Epithelial cell of prostate (primary cell): ENCODE data around the gene SPATS2.

ENCODE experiments used
- DNase-seq: peaks from one replicate; pipeline ENCODE4 v3.0.0-alpha.2; 2011; ENCODE audit warnings: low read depth, low spot score
- H3K27ac ChIP-seq: fragments of 450-650 bp; 2 replicates; pipeline ENCODE4 v1.5.1; 2017; ENCODE audit warnings: mild to moderate bottlenecking

The SPATS2 gene

DNA sequence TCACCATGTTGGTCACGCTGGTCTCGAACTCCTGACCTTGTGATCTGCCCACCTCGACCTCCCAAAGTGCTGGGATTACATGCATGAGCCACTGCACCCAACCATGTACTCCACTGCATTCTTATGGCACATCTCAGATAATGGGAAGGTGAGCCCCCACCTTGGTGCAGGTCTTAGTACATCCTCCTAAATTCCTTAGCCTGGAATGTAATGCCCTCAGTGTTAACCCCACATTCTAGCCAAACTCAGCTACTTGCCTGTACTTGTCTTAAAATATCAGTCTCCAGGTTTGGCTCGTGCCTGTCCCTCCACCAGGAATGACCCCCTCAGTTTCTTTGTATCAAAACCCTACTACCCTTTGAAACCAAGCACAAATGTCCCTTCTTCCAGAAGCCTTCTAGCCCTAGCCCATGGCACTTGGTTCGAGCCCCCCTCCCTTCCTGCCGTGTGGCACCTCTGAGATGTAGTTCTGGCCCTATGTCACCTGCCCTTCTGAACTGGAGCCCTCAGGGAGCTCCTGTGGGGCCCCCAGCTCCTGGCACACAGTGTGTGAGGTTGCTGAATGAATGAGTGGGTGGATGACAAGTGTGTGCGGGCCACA is 179.9 kb downstream of the SPATS2 start:
- no peak for DNase-seq
- no peak overlapping the region for H3K27ac ChIP-seq

DNA sequence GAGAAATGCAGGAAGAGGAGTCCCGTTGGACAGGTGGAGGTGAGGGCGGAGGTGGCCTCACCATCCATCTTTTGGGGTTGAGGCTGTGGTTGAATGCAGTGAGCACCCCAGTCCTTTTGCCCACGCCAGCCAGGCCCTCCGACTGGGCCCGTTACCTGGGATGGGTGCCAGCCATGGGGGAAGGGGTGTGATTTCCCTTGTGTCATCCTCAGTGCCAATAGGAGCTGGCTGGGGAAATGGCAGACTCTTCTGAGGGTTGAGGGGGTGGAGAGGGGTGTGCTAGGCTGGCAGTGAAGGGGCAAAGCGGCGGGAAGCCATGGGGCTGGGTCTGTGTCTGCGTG is 181.2 kb downstream of the SPATS2 start:
- no peak overlapping the region for H3K27ac ChIP-seq
- no peak for DNase-seq

DNA sequence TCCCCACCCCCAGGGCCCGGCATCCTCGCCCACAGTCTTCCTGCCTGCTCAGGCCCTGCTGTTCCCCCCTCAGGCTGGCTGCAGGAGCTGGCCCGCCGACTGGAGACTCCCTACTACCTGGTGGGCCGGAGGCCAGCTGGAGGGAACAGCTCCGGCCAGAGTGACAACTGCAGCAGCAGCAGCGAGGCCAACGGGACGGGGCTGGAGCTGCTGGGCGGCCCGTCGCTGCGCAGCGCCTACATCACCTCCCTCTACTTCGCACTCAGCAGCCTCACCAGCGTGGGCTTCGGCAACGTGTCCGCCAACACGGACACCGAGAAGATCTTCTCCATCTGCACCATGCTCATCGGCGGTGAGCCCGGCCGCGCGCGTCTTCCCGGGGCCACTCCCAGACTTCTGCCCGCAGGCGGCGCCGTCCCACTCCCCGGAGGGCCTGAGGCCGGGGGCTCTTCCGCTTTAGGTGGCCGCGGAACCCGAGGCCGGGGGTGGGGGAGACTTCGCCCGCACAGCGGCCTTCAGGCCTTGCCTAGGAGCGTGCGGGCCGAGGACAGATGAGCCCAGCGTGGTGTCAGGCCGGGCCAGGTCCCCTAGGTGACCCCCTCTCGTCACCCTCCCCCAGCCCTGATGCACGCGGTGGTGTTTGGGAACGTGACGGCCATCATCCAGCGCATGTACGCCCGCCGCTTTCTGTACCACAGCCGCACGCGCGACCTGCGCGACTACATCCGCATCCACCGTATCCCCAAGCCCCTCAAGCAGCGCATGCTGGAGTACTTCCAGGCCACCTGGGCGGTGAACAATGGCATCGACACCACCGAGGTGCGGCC is 181.8 kb downstream of the SPATS2 start:
- no peak overlapping the region for H3K27ac ChIP-seq
- no peak for DNase-seq

DNA sequence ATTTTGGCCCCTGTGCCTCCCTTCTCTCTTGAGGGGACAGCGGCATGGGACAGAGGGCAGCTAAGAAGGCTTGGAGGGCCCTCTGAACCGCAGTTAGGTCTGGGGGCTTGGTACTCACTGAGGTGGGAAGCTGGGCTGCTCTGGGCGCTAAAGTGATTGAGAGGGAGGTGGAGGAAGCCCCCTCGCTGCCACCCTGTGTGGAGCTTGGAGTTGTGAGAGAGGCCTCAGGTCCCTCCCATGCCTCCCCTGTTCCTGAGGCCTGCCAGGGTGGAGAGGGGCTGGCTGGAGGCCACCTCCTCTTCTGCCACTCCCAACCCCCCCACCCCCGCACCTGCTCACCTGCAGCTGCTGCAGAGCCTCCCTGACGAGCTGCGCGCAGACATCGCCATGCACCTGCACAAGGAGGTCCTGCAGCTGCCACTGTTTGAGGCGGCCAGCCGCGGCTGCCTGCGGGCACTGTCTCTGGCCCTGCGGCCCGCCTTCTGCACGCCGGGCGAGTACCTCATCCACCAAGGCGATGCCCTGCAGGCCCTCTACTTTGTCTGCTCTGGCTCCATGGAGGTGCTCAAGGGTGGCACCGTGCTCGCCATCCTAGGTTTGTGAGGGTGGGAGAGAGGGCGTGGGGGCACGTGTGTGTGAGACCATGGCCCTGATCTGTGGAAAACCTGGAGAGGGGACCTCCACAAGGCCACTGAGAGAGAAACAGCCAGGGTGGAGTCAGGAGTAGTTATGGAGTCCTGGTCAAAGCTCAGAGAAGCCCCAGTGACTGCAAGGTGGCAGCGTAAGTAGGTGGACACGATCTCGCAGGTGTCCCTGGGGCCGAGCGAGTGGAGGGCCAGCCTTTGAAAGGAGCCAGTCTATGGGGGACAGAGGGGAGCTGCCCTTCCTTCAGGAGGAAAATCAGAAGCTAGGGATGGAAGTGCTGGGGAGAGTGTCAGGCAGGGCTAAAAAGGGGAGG is 182.8 kb downstream of the SPATS2 start:
- H3K27ac ChIP-seq = no peak overlapping the region
- no peak for DNase-seq

DNA sequence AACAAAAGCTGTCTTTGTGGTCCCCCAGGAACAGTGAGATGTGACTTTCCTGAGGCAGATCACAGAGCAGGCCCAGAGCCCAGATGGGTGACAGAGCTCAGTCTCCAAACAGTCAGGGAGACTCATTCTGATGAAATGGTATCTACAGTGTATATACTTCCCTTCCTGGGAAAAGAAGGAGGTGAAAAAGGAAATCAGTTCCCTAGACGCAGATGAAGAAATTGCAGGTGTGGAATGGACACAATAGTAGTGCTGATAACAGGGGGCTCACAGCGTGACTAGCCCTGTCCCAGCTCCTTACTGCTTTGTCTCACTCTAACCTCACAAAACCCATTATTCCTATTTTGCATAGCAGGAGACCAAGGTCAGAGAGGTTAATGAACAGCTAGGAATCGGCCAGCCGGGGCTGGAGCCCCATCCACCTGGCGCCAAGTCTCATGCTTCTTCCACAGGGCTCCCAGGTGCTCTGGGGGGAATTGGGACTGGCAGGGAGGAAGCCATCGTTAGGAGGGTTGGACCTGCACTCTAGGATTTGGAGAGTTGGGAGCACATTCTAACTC is 183.5 kb downstream of the SPATS2 start:
- H3K27ac ChIP-seq = no peak overlapping the region
- DNase-seq = no peak

DNA sequence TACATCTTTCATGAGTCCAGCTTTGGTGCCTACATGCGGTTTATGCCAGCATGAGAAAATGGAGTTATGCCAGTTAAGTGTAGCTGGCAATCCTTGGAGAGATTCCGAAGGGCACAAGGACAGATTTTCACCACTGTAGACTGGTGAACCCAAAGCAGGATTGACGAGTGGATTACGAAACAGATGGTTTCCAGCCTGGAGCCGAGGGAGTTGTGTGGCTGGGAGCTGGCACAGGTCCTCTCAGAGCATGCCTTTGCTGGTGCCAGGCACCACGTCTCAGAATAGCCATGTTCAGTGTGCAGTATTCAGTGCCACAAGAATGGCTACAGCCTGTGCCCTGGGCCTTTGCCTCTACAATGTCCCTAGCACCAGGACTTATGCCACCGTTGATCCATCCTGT is 184.8 kb downstream of the SPATS2 start:
- DNase-seq = no peak
- no peak overlapping the region for H3K27ac ChIP-seq

DNA sequence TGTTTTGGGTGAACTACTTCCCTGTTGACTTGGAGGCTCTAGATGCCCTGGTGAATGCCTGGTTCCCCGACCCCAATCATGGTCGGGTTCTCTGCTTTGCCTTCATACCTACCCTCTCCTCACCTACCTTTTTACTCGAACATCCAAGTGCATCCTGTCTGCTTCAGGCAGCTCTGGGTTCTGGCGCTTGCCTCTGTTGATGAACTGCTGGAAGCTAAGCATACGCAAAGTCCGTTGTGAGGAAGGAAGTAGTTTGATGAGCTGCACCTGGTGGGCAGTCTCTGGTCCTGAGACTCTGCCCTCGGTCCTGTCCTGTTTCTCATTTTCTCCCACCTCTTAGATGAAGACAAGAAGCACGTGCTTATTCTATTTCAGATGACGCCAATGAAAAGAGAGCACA is 185.2 kb downstream of the SPATS2 start:
- no peak for DNase-seq
- no peak overlapping the region for H3K27ac ChIP-seq

DNA sequence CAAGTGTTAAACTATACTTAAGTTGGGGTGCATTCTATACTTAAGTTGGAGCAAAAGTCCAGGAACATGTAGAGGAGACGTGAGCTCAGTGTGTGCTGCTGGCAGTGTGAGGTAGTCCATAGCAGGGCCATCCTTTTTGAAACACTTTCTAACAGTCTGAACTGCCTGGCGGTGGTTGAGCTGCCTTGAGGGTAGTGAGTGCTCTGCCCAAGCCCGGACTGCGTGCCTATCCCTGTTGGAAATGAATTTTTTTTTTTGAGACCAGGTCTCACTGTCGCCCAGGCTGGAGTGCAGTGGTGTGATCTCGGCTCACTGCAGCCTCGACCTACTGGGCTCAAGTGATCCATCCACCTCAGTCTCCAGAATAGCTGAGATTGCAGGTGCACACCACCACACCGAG is 185.6 kb downstream of the SPATS2 start:
- no peak overlapping the region for H3K27ac ChIP-seq
- DNase-seq = no peak

DNA sequence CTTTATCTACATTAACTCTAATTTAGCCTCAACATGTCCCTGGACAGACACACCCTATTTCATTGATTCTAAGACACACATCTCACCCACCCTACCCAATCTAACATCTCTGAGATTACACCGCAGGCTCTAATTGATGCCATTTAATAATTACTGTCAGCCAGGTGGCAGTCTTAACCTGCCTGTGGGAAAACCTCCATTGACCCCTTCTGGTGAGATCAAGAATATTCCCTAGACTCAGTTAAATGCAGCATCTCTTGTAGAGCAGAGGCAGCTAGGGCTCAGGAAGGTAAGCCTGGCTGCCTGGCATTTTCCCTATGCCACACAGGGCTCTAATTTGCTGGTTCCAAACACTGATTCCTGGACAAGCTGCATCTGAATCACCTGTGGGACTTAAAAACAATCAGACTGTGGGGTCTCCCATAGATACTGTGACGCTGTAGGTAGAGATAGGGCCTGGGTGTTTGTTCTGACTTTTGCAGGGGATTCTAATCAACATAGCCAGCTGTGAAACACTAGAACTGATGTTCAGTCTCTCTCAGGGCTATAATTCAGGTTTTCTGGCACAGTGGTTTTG is 186.3 kb downstream of the SPATS2 start:
- no peak for DNase-seq
- no peak overlapping the region for H3K27ac ChIP-seq

DNA sequence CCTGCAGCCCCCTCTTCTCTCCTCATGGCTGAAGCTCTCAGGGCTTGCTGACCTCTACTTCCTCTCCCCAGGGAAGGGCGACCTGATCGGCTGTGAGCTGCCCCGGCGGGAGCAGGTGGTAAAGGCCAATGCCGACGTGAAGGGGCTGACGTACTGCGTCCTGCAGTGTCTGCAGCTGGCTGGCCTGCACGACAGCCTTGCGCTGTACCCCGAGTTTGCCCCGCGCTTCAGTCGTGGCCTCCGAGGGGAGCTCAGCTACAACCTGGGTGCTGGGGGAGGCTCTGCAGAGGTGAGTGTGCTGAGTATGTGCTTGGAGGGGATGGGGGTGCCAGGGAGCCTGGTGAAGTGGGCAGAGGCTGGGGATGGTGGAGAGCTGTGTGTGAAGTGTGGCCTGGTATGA is 187.0 kb downstream of the SPATS2 start:
- no peak for DNase-seq
- no peak overlapping the region for H3K27ac ChIP-seq

DNA sequence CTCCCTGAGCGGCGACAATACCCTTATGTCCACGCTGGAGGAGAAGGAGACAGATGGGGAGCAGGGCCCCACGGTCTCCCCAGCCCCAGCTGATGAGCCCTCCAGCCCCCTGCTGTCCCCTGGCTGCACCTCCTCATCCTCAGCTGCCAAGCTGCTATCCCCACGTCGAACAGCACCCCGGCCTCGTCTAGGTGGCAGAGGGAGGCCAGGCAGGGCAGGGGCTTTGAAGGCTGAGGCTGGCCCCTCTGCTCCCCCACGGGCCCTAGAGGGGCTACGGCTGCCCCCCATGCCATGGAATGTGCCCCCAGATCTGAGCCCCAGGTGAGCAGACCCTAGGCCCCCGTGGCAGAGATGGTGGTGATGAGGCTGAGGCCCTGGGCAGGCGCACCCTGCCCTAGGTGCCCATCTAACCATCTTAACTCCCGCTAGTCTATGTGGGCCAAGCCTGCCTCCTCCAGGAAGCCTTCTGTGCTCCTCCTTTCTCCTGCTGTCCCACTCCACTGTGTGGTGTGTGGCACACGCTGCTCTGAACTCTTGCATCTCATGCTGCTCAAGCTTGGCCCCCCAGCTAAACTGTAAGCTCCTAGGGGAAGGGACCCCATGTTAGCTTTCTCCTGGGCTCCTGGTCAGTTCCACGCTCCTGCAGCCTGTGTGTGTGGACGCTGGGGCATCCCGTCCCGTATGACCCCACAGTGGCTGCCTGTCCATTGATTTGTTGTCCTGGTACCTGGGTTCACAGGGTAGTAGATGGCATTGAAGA is 188.5 kb downstream of the SPATS2 start:
- no peak overlapping the region for H3K27ac ChIP-seq
- DNase-seq = no peak

DNA sequence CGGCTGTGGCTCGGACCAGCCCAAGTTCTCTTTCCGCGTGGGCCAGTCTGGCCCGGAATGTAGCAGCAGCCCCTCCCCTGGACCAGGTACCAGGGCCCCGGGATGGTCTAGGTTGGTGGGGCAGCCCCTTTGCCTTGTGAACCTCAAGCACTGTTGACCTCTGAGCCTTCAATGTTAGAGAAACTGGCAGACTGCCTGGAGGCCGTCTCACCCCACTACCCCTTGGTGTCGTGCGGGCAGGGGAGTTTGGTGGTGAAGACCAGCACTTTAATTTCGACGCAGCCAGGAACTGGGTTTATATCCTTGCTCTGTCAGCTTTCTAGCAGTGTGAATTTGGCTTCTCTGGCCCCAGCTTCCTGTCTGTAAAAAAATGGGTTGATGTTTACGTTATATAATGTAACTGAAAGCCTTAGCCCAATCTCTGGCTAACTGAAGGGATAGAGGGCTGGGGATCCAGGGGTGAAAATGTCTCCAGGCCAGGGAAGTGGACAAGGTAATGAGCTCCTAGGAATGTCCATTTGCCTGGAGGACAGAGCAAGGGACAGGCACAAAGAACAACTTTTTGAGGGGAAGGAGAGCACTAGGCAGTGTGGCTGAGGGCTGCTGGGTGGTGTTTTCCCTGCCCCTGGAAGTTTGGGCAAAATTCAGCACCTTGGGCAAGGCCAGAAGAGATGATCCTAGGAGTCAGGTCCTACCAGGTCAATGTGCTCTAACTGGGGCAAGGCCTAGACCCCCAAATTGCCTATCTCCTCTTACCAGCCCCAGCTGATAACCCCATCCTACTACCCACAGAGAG is 189.3 kb downstream of the SPATS2 start:
- no peak for DNase-seq
- no peak overlapping the region for H3K27ac ChIP-seq

DNA sequence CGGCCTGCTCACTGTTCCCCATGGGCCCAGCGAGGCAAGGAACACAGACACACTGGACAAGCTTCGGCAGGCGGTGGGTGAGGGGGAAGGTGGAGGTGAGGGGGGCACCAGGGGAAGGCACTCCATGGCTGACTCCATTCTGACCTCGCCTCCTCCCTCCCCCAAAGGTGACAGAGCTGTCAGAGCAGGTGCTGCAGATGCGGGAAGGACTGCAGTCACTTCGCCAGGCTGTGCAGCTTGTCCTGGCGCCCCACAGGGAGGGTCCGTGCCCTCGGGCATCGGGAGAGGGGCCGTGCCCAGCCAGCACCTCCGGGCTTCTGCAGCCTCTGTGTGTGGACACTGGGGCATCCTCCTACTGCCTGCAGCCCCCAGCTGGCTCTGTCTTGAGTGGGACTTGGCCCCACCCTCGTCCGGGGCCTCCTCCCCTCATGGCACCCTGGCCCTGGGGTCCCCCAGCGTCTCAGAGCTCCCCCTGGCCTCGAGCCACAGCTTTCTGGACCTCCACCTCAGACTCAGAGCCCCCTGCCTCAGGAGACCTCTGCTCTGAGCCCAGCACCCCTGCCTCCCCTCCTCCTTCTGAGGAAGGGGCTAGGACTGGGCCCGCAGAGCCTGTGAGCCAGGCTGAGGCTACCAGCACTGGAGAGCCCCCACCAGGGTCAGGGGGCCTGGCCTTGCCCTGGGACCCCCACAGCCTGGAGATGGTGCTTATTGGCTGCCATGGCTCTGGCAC is 190.1 kb downstream of the SPATS2 start:
- no peak overlapping the region for H3K27ac ChIP-seq
- no peak for DNase-seq

DNA sequence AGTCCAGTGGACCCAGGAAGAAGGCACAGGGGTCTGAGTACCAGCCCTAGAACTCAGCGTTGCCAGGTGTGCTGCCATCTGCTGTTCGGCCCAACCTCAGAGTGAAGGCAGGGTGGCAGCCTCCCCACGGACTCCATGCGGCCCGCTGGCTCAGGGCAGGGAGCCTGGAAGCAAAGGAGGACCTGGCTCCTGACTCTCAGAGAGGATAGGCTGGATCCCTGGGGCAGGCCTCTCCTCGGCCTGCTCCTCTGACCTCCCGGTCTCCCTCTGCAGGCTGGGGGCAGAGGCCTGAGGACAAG is 190.6 kb downstream of the SPATS2 start:
- DNase-seq = no peak

DNA sequence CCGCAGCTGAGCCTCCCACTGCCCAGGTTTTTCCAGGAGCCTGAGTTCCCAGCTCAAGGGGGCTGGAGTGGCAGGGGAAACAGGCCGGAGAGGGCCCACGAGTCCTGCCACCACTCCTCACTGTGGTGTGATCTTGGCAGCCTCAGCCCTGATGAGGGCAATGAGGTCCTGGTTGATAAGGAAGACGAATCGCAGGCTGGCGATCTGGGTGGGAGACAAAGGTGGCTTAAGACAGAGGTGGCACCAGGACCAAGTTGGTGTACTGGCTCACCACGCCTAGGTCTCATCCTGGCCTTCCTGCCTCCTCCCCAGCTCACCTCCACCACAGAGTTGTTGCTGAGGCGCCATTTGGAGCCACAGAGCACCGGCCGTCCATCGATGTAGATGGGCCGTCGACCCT is 191.3 kb downstream of the SPATS2 start:
- H3K27ac ChIP-seq = no peak overlapping the region
- no peak for DNase-seq

More for the DNA sequence above, 190.6 kb downstream of the SPATS2 start:
- no peak overlapping the region for H3K27ac ChIP-seq

DNA sequence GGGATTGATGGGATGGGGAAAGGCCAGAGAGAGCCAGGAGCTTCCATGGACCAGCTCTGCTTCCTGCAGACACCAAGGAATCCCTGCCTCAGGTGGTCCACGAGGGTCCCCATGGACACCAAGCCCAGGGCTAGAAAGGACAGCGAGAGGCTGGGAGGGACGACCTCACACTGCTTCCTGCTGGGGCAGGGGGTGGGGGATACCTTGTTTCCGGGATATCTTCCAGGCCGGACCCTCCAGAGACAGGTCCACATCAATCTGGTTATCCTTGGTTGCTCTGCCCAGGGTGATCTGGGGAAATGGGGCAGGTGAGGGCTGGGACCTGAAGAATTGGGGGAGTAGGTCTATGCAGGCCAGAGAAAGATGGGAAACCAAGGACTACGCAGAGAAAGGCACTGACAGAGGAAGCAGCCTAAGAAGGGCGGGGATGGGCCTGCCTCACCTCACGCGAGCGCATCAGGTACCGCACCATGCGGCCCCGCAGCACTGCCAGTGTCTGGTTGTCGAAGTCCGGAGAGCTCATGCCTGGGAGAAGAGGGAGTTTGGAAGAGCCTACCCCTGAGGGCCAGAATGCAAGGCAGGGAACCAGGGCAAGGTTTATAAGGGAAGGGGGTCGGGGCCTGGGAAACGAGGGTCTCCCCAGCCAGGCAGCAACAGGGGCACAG is 191.9 kb downstream of the SPATS2 start:
- DNase-seq = no peak

DNA sequence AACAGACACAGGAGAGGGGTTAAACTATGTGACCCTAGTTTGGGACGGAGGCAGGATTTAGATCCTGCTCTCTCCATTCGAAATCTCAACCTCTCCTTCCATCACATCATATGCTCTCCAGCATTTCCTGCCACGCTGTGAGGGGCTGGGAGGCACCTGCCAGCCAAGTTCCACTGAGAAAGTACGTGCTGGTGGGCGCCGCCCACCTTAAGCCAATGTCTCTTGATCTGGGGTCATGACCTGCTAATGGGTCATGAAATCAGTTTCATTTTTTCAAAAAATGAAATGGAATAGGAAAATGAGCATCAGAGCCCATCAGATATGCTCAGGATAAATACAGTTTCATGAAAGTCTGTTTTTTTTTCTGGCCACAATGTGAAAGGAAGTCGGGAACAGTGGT is 193.4 kb downstream of the SPATS2 start:
- no peak for DNase-seq
- no peak overlapping the region for H3K27ac ChIP-seq

More for the DNA sequence above, 191.9 kb downstream of the SPATS2 start:
- no peak overlapping the region for H3K27ac ChIP-seq

DNA sequence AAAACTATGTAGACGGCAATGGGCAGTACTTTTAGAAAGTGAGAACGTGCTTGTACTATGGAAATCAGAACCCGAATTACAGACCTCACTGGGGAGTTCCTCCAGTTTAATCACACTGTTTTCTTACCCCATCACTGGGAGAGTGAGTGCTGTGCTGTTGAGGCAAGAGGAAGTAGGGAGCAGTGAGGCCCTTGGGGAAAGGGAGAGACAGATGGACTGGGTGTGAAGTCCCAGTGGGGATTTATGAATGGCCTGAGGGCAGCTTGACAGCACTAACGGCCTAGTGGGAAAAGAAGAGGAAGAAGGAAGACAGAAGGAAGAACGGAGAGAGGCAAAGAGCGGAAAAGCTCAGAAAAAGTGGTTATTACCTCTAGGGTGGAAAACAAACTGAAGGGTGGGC is 195.0 kb downstream of the SPATS2 start:
- DNase-seq = no peak

More for the DNA sequence above, 195.0 kb downstream of the SPATS2 start:
- H3K27ac ChIP-seq = no peak overlapping the region
